ENCODE measurements around the gene SESN1.

SESN1 gene

DNA sequence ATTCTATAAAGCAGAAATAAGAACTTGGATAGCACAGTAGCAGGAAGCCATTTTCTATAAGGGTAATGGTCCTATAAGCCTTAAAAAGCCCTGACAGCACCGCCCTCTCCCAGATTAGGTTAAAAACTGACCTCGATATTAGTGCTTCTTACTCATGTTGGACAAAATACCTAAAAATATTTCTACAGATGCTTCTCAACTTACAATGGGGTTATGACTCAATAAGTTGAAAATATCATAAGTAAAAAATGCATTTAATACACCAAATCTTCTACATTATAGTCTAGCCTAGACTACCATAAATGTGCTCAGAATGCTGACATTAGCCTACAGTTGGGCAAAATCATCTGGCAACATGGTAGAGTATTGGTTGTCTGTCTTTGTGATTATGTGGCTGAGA lies 70.3 kb downstream of the SESN1 start:
- Histone ChIP-seq H3K9me3 (ENCODE audit: low read depth, low read length) (no peaks in the 10 kb centered on the region), H3K4me3 (no peak overlapping the region), H3K9ac (ENCODE audit: insufficient read length) (no peak overlapping the region), H3K27ac (no peak overlapping the region), H3K36me3 (ENCODE audit: insufficient read depth, low read length) (no peaks in the 10 kb centered on the region)
- no peak for DNase-seq (ENCODE audit: low read depth, low spot score)
- TF ChIP-seq FOXP2 (optimal IDR thresholded peaks at IDR 0.05; ENCODE audit: control extremely low read depth, extremely low read length, insufficient read depth) (no peak), POLR2AphosphoS5 (IDR thresholded peaks at IDR 0.05; ENCODE audit: borderline replicate concordance, low read depth, low read length) (no peak), EZH2 (IDR thresholded peaks at IDR 0.05) (no peak)

DNA sequence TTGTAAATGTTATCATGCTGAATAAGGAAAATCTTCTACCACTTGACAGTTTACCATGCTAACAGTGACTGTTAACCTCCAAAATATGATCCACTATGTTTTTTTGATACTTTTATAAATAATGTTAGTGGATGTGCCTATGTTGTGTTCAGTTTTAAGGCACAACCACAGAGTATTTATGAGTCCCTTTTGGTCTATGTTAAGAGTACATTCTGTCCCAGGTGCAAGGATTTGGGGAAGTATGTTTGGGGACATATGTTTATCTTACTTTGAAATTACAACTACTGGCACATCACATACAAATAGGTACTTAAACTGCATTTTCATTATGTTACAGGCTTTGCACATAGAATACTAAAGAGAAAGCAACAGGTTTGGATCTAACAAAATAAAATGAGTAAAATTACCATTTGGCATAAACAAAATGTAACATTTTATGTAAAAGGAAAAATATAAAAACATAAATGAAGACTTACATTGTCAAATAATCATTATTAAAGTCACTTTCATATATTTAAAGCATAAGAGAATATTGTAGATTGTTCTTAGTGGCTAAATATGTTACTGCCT lies 71.2 kb downstream of the SESN1 start:
- TF ChIP-seq POLR2AphosphoS5 (IDR thresholded peaks at IDR 0.05; ENCODE audit: borderline replicate concordance, low read depth, low read length) (no peak), EZH2 (IDR thresholded peaks at IDR 0.05) (no peak), FOXP2 (optimal IDR thresholded peaks at IDR 0.05; ENCODE audit: control extremely low read depth, extremely low read length, insufficient read depth) (no peak)
- Histone ChIP-seq H3K27ac (peak overlapping the region; percentile 7; the same call in 1 of the 2 replicates), H3K4me3 (no peak overlapping the region), H3K9me3 (ENCODE audit: low read depth, low read length) (no peaks in the 10 kb centered on the region), H3K36me3 (ENCODE audit: insufficient read depth, low read length) (no peaks in the 10 kb centered on the region), H3K9ac (ENCODE audit: insufficient read length) (no peak overlapping the region)
- DNase-seq (ENCODE audit: low read depth, low spot score), result no peak

DNA sequence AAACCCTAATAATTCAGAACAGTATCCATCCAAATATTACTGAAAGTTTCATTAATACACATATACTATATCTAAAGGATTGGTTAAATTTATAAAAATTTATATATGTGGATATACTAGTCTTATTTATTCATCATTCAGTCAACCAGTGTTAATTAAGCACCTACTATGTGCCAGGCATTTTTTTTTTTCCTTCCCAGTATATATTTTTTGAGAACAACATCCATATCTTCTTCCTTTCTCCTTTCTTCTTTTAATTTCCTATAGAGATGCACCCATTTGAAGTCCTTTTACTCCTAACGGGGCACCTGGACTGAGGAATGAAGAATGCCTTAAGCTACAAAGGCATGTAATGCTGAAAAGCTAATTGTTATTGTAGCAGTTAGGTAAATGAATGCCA lies 72.8 kb downstream of the SESN1 start:
- Histone ChIP-seq H3K4me3 (no peak overlapping the region), H3K9ac (ENCODE audit: insufficient read length) (no peak overlapping the region), H3K9me3 (ENCODE audit: low read depth, low read length) (no peaks in the 10 kb centered on the region), H3K27ac (no peak overlapping the region), H3K36me3 (ENCODE audit: insufficient read depth, low read length) (no peaks in the 10 kb centered on the region)
- TF ChIP-seq FOXP2 (optimal IDR thresholded peaks at IDR 0.05; ENCODE audit: control extremely low read depth, extremely low read length, insufficient read depth) (no peak), EZH2 (IDR thresholded peaks at IDR 0.05) (no peak), POLR2AphosphoS5 (IDR thresholded peaks at IDR 0.05; ENCODE audit: borderline replicate concordance, low read depth, low read length) (no peak)
- DNase-seq (ENCODE audit: low read depth, low spot score), result no peak

DNA sequence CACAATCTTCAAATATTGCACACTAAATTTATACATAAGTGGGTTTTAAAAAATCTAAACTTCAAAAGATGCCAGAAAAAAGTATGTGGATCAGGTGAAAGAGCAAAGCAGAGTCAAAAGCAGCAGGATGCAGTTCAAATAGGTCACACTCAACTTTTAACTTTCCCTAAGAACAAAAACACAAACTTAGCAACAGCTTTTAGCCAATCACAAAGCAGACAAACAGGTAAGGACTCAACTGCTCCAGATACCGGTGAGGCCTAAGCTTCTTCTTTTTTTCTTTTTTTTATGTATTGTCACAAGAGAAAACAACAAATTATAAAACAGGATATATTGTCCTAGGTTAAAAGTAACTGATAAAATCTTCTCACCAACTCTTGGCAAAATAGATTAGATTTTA lies 74.7 kb downstream of the SESN1 start:
- H3K9ac ChIP-seq (ENCODE audit: insufficient read length), result no peak overlapping the region
- TF ChIP-seq POLR2AphosphoS5 (IDR thresholded peaks at IDR 0.05; ENCODE audit: borderline replicate concordance, low read depth, low read length) (no peak), FOXP2 (optimal IDR thresholded peaks at IDR 0.05; ENCODE audit: control extremely low read depth, extremely low read length, insufficient read depth) (no peak), EZH2 (IDR thresholded peaks at IDR 0.05) (no peak)
- H3K9me3 ChIP-seq (ENCODE audit: low read depth, low read length), result no peaks in the 10 kb centered on the region
- H3K27ac ChIP-seq, result no peak overlapping the region
- H3K36me3 ChIP-seq (ENCODE audit: insufficient read depth, low read length), result no peaks in the 10 kb centered on the region
- no peak overlapping the region for H3K4me3 ChIP-seq
- DNase-seq (ENCODE audit: low read depth, low spot score), result no peak

DNA sequence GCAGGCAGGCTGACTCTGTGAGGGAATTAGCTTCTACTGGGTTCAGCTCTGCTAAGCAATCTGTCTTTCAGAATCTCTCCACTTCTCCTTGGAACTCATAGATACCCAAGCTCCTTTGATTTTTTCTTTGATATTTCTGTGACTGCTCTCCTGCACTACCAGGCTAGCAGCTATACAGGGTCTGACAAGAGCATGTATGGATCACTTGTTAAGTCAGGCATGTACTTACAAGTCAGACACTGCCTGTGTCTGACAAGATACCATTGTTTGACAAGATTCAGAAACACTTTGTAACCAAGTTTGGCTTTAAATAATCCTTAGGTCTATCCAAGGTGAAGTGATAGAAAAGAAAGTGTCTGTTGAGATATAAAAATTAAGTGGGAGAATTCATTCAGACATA lies 79.5 kb downstream of the SESN1 start:
- no peaks in the 10 kb centered on the region for H3K36me3 ChIP-seq (ENCODE audit: insufficient read depth, low read length)
- H3K9ac ChIP-seq (ENCODE audit: insufficient read length), result no peak overlapping the region
- no peak overlapping the region for H3K4me3 ChIP-seq
- no peaks in the 10 kb centered on the region for H3K9me3 ChIP-seq (ENCODE audit: low read depth, low read length)
- TF ChIP-seq POLR2AphosphoS5 (IDR thresholded peaks at IDR 0.05; ENCODE audit: borderline replicate concordance, low read depth, low read length) (no peak), FOXP2 (optimal IDR thresholded peaks at IDR 0.05; ENCODE audit: control extremely low read depth, extremely low read length, insufficient read depth) (no peak), EZH2 (IDR thresholded peaks at IDR 0.05) (no peak)
- no peak overlapping the region for H3K27ac ChIP-seq
- DNase-seq (ENCODE audit: low read depth, low spot score), result no peak

DNA sequence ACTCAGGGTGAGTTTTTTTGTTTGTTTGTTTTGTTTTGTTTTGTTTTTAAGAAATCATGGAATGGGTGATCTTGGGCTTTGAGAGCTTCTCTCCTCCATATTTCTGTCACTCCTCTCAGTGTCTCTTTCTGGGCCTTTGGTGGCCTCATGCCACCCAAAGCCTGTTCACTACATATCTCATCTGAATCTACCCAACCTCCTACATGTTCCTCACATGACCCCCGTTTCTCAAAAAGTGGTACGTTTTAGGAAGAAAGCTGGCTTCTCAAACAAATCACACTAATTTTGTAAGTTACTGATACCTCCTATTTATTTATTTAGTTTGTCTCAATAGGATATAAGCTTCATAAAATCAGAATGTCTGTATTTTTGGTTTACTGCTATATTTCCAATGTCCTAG lies 80.0 kb downstream of the SESN1 start:
- no peak overlapping the region for H3K27ac ChIP-seq
- no peak overlapping the region for H3K4me3 ChIP-seq
- no peak for DNase-seq (ENCODE audit: low read depth, low spot score)
- no peaks in the 10 kb centered on the region for H3K36me3 ChIP-seq (ENCODE audit: insufficient read depth, low read length)
- no peaks in the 10 kb centered on the region for H3K9me3 ChIP-seq (ENCODE audit: low read depth, low read length)
- TF ChIP-seq FOXP2 (optimal IDR thresholded peaks at IDR 0.05; ENCODE audit: control extremely low read depth, extremely low read length, insufficient read depth), result no peak
- no peak for TF ChIP-seq POLR2AphosphoS5 (IDR thresholded peaks at IDR 0.05; ENCODE audit: borderline replicate concordance, low read depth, low read length)
- no peak for TF ChIP-seq EZH2 (IDR thresholded peaks at IDR 0.05)
- H3K9ac ChIP-seq (ENCODE audit: insufficient read length), result no peak overlapping the region

DNA sequence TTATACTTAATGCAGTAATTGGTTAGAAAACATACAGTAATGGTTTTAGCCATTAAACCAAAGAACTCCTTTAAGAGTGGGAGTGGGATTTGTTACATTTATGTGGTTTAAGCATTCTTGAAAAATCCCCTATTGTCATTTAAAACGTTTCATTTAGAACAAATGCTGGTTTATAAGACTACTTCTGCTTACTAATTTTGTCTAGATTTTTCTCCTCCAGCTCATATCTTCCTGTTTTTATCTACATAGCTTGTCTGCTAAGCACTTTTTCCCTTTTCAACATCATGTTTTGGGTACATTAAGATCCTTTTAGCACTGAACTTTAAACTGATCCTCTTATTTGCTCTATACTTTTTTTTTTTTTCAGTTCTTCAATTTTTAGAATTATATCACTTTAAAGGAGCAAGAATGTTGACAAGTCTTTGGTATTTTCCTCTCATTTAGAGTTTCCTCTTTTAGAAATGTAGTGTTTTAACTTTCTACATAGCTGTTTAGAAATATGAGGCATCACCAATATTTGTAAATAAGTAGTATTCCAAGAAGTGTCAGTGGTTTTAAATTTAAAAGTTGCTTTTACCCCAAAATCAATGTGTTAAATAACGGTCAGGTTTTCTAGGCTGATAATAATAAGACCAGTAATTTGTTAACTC lies 80.9 kb downstream of the SESN1 start:
- Histone ChIP-seq H3K4me3 (no peak overlapping the region), H3K27ac (no peak overlapping the region), H3K36me3 (ENCODE audit: insufficient read depth, low read length) (no peaks in the 10 kb centered on the region), H3K9me3 (ENCODE audit: low read depth, low read length) (no peaks in the 10 kb centered on the region), H3K9ac (ENCODE audit: insufficient read length) (no peak overlapping the region)
- TF ChIP-seq POLR2AphosphoS5 (IDR thresholded peaks at IDR 0.05; ENCODE audit: borderline replicate concordance, low read depth, low read length), result no peak
- no peak for DNase-seq (ENCODE audit: low read depth, low spot score)

DNA sequence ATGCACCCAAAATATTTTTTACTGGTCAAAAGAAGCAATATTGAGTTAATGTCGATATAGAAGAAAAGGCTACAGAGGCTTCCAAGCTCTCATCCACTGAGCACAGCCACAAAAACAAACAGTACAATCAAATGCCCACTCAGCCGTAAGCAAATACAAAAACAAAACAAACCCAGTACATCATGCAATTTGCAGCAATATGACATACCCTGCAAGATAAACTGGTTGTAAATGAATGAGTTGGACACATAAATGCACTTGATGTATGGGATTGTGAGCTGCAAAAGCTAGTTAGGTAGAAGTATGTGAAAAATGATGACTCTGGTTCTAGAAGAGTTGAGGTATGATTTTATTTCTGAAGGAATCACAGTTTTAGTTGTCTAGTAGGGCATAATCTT lies 83.9 kb downstream of the SESN1 start:
- Histone ChIP-seq H3K9ac (ENCODE audit: insufficient read length) (no peak overlapping the region), H3K27ac (no peak overlapping the region), H3K4me3 (no peak overlapping the region), H3K9me3 (ENCODE audit: low read depth, low read length) (no peaks in the 10 kb centered on the region), H3K36me3 (ENCODE audit: insufficient read depth, low read length) (no peaks in the 10 kb centered on the region)
- DNase-seq (ENCODE audit: low read depth, low spot score), result no peak
- TF ChIP-seq POLR2AphosphoS5 (IDR thresholded peaks at IDR 0.05; ENCODE audit: borderline replicate concordance, low read depth, low read length), result no peak
- no peak for TF ChIP-seq FOXP2 (optimal IDR thresholded peaks at IDR 0.05; ENCODE audit: control extremely low read depth, extremely low read length, insufficient read depth)
- TF ChIP-seq EZH2 (IDR thresholded peaks at IDR 0.05), result no peak

Measured in SK-N-MC (cell line).